Stomach (tissue), 9 donors: ENCODE data around the gene SPIRE2. TPM values are rescaled to one million over a fixed set of nuclear protein-coding genes. Genes with fewer than 3 reads are reported as not detected.

Experiments
- DNase-seq, 2 donors: peaks; one replicate each; pipeline versions ENCODE4 v3.0.0 to v3.0.0-alpha.2; 2013 to 2019
- H3K27ac ChIP-seq, 5 donors: fragments of 200-600 bp in 4 of 5; sonication (generic) in 4 of 5; one replicate each; pipeline ENCODE4 v1.5.1; 2013 to 2019; ENCODE audit warnings: mild to moderate bottlenecking in 1 of 5, moderate library complexity in 1 of 5
- H3K27me3 ChIP-seq, 3 donors: fragments of 200-600 bp; sonication (generic); one replicate each; pipeline ENCODE4 v1.5.1; 2017 to 2019; ENCODE audit warnings: mixed run types in 1 of 3
- H3K36me3 ChIP-seq, 4 donors: fragments of 200-600 bp; sonication (generic); 1 replicate in 3 of 4; 2 replicates in 1 of 4; pipeline ENCODE4 v1.5.1; 2016 to 2019
- H3K4me1 ChIP-seq, 4 donors: fragments of 200-600 bp; sonication (generic); one replicate each; pipeline ENCODE4 v1.5.1; 2016 to 2019
- H3K4me3 ChIP-seq, 4 donors: fragments of 200-600 bp; sonication (generic) in 3 of 4; one replicate each; pipeline ENCODE4 v1.5.1; 2016 to 2019; ENCODE audit warnings: mild to moderate bottlenecking in 1 of 4
- H3K9me3 ChIP-seq, 4 donors: fragments of 200-600 bp; sonication (generic); one replicate each; pipeline ENCODE4 v1.5.1; 2016 to 2019
- EP300 ChIP-seq: sonication (generic); formaldehyde crosslinking; IDR thresholded peaks from one replicate; pipeline ENCODE4 v1.6.1; 2017; ENCODE audit warnings: antibody characterized with exemption
- POLR2AphosphoS5 ChIP-seq, 3 donors: sonication (generic); formaldehyde crosslinking; IDR thresholded peaks; one replicate each; pipeline ENCODE4 v1.6.1; 2016; ENCODE audit warnings: antibody characterized with exemption in 3 of 3
- WGBS, 5 donors: extraction: QIAGEN DNeasy Blood & Tissue Kit in 3 of 5; methylation state at CpG; one replicate each; pipeline versions ENCODE4 v1.1.5 to v1.1.7; 2013 to 2018; 5-methylcytosine and 5-hydroxymethylcytosine counted together
- intact Hi-C: fragments of 100-400 bp; cut with DNase I; formaldehyde crosslinking; loops from one replicate; pipeline ENCODE4 v1.15.1; 2023; ENCODE audit warnings: low total_unique reads
- polyA plus RNA-seq, 3 donors: library from polyadenylated mRNA; stranded (reverse); fragments of 200-250 nt; gene quantifications; one replicate each; pipeline ENCODE4 v1.2.3, GENCODE V29; 2013
- total RNA-seq, 5 donors: library from RNA; depleted of rRNA; stranded (reverse); fragments of >200 nt; gene quantifications; one replicate each; pipeline versions ENCODE4 v1.1.0 to v1.2.3, GENCODE V29; 2014 to 2016
- TF ChIP-seq, protein P1 (sequence below), 7 experiments: fragments of 450-650 bp in 4 of 7; fragments of 200-600 bp in 3 of 7; sonication (generic) in 3 of 7; IDR thresholded peaks; one replicate each; pipeline ENCODE4 v1.5.1; 2016 to 2019; ENCODE audit warnings: antibody characterized with exemption in 7 of 7, control low read depth in 2 of 7, mild to moderate bottlenecking in 1 of 7
- donor health status: healthy with polysubstance abuse.
- donor health status: Bipolar disorder and iron deficiency.
- donor health status: healthy.

SPIRE2 gene
- total and polyA plus RNA-seq, 8 donors, result 3.9 to 230 (median 25.0) TPM

- Histone ChIP-seq H3K4me1 (peaks cover 0 to 10% (median 4%) of the 10 kb centered on the region in 4 donors), H3K4me3 (no peak overlapping the region), H3K36me3 (peaks cover 57 to 89% (median 86%) of the 10 kb centered on the region in 4 donors), H3K9me3 (no peaks in the 10 kb centered on the region), H3K27me3 (no peaks in the 10 kb centered on the region), H3K27ac (no peak overlapping the region)
- no peak for DNase-seq
- TF ChIP-seq, protein P1, sequence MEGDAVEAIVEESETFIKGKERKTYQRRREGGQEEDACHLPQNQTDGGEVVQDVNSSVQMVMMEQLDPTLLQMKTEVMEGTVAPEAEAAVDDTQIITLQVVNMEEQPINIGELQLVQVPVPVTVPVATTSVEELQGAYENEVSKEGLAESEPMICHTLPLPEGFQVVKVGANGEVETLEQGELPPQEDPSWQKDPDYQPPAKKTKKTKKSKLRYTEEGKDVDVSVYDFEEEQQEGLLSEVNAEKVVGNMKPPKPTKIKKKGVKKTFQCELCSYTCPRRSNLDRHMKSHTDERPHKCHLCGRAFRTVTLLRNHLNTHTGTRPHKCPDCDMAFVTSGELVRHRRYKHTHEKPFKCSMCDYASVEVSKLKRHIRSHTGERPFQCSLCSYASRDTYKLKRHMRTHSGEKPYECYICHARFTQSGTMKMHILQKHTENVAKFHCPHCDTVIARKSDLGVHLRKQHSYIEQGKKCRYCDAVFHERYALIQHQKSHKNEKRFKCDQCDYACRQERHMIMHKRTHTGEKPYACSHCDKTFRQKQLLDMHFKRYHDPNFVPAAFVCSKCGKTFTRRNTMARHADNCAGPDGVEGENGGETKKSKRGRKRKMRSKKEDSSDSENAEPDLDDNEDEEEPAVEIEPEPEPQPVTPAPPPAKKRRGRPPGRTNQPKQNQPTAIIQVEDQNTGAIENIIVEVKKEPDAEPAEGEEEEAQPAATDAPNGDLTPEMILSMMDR (IDR thresholded peaks at IDR 0.05), result no peak
- TF ChIP-seq POLR2AphosphoS5 (IDR thresholded peaks at IDR 0.05), result no peak
- intact Hi-C loops, result no loop called here
- WGBS, 5 donors, result 93 to 97% (median 97%) methylated on average over 39 to 40 of the region's 40 CpGs
Observed at GRCh38 chr16:89906140-89907025, 78.1 kb downstream of the SPIRE2 start.

DNA sequence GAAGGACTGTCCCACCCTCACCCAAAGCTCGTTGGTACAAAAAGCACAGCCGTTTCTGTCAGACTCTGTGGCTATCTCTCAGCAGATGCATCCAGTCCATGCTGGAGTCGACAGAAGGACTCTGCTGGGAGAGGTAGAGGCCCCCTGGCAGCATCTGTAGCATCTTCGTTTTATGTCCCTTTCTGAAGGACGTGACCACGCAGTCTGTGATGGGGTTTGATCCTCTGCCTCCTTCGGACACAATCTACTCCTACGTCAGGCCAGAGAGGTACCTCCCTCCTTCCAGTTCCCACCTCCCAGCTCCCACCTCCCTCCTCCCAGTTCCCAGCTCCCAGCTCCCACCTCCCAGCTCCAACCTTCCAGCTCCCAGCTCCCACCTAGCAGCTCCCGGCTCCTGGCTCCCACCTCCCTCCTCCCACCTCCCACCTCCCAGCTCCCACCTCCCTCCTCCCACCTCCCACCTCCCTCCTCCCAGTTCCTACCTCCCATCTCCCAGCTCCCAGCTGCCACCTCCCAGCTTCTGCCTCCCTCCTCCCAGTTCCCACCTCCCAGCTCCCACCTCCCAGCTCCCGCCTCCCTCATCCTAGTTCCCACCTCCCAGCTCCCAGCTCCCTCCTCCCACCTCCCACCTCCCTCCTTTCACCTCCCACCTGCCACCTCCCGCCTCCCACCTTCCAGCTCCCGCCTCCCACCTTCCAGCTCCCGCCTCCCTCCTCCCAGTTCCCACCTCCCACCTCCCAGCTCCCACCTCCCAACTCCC, 79.0 kb downstream of the SPIRE2 start:
- Histone ChIP-seq H3K36me3 (peaks cover 58 to 95% (median 93%) of the 10 kb centered on the region in 4 donors), H3K9me3 (no peaks in the 10 kb centered on the region), H3K4me1 (peaks cover 0 to 10% (median 4%) of the 10 kb centered on the region in 4 donors), H3K27me3 (no peaks in the 10 kb centered on the region), H3K27ac (no peak overlapping the region), H3K4me3 (no peak overlapping the region)
- 94 to 99% (median 97%) methylated on average over 12 to 13 of the region's 13 CpGs for WGBS, 5 donors
- no peak for DNase-seq
- no peak for TF ChIP-seq POLR2AphosphoS5 (IDR thresholded peaks at IDR 0.05)
- TF ChIP-seq, protein P1 (IDR thresholded peaks at IDR 0.05), result no peak
- intact Hi-C loops, result no loop called here

GRCh38 chr16:89908236-89908635, 80.0 kb downstream of the SPIRE2 start:
- TF ChIP-seq POLR2AphosphoS5 (IDR thresholded peaks at IDR 0.05), result no peak
- peaks cover 0 to 10% (median 4%) of the 10 kb centered on the region in 4 donors for H3K4me1 ChIP-seq
- H3K4me3 ChIP-seq, result no peak overlapping the region
- WGBS, 5 donors, result 89 to 98% (median 94%) methylated on average over 4 of the region's 4 CpGs
- peaks cover 55 to 96% (median 95%) of the 10 kb centered on the region in 4 donors for H3K36me3 ChIP-seq
- no peaks in the 10 kb centered on the region for H3K9me3 ChIP-seq
- H3K27me3 ChIP-seq, result no peaks in the 10 kb centered on the region
- no peak for DNase-seq
- no peak overlapping the region for H3K27ac ChIP-seq
- intact Hi-C loops, result no loop called here

DNA sequence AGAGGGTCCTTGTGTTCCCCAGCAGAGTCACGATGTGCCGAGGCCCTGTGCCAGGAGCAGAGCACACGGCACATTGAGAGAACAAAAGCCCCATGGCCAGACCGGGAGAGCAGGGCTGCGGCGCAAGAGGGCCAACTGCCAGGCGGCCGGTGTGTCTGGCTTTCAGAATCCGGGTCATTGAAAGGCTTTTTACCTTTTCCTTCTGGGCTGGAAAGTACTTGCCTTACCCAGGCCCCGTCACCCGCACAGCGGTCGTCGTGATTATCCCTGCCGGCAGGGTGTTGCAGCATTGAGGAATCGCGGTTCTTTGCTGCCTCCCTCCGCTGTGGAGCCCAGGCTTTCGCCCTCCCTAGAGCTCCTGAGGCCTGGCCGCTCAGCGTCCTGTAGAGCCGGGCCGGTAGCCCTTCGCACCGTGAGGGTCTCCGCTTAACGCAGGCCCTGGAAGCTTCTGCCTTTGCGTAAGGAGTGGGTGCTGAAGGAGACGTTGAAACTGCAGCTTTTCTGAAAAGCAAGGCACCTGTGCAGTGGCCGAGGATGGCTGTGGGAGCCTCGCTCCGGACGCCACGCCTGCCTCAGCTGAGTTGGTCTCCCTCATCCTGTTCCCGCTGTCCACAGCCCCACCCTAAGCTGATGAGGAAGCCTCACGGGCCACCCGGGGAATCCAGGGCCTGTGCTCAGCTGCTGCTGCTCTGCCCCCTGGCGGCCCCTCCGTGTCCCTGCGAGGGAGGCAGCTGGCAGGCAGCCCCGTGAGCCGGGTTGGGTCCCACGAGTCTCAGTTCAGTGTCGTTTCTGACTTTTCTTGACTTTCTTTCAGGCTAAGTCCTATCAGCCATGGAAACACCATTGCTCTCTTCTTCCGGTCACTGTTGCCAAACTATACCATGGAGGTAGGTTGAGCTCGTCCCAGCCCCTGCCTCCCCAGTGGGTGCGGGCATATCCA, 81.8 kb downstream of the SPIRE2 start:
- peak overlapping the region in 3 of 5 donors; percentile 21 to 51 (median 27) for H3K27ac ChIP-seq
- peaks cover 37 to 84% (median 82%) of the 10 kb centered on the region in 4 donors for H3K36me3 ChIP-seq

More for the DNA sequence above, 81.8 kb downstream of the SPIRE2 start:
- Histone ChIP-seq H3K27me3 (no peaks in the 10 kb centered on the region), H3K9me3 (no peaks in the 10 kb centered on the region), H3K4me1 (peaks cover 0 to 10% (median 4%) of the 10 kb centered on the region in 4 donors), H3K4me3 (no peak overlapping the region)
- peak; percentile 77 to 88 for DNase-seq
- 51 to 61% (median 56%) methylated on average over 36 to 47 of the region's 47 CpGs for WGBS, 5 donors
- intact Hi-C loops, result no loop called here
- TF ChIP-seq, protein P1 (IDR thresholded peaks at IDR 0.05), result peak in 5 of 7 experiments; percentile 14 to 88 (median 84)
- TF ChIP-seq EP300 (no peak), POLR2AphosphoS5 (IDR thresholded peaks at IDR 0.05) (peak in 1 of 3 donors; percentile 72)
